ENCODE data around the gene KCNH6. TPM values are rescaled to one million over a fixed set of nuclear protein-coding genes. Genes with fewer than 3 reads are reported as not detected.

KCNH6 gene
- total RNA-seq, 1 donor from 2014 or later = not detected

DNA sequence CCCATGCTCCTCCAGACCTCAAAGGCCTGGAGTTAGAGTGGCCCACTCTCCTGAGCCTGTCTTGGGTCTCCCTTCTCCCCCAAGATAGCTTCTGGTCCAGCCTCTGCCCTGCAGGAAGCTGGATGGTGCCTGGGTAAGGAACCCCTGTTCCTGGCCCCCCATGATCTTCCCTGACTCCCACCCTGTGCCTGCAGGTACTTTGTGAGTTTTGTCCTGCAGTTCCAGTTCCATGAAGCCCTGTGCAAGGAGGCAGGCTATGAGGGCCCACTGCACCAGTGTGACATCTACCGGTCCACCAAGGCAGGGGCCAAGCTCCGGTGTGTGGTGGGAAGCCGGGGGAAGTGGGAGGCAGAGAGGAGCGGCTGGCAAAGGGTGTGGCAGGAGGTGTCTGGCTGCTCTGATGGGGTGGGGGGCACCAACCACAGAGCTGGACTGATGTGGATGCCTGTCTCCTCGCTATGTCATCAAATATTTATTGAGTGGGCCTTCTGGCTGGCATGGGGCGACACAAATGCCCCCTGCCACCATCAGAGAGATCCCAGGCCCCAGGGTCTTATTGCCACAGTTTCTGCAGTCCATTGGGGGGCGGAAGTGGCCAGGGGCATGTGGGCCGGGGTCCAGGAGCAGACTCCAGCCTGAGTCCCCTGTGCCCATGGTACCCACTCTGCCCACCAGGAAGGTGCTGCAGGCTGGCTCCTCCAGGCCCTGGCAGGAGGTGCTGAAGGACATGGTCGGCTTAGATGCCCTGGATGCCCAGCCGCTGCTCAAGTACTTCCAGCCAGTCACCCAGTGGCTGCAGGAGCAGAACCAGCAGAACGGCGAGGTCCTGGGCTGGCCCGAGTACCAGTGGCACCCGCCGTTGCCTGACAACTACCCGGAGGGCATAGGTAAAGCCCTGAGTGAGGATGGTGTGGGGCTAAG, 39.2 kb upstream of the KCNH6 start:
- intact Hi-C loops (cut with DNase I) = no loop called here

DNA sequence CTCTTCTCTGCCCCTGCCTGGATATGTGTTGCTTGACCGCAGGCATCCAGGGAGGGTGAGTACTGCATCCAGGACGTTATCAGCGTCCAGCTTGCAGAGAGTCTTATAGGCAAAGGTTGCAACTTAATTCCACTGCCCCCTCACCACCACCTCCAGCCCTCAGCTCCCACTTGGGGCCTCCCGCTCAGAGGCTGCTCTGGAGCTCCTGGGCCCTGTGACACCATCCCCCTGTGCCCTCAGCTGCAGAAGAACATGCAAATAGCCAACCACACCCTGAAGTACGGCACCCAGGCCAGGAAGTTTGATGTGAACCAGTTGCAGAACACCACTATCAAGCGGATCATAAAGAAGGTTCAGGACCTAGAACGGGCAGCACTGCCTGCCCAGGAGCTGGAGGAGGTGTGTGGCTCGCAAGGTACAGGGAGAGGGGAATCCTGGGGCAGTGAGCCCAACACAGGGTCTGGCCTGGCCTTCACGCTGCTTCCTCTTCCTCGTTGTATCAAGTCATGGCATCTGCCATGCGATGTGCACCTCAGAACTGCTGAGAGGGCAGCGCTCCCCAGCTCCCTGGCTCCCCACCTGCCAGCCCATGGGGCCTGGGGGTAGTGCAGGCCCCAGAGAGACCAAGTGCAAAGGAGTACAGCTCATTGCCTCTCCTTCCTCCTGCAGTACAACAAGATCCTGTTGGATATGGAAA, 36.7 kb upstream of the KCNH6 start:
- Histone ChIP-seq H3K27me3 (no peaks in the 10 kb centered on the region), H3K4me1 (no peaks in the 10 kb centered on the region), H3K4me3 (no peak overlapping the region), H3K9me3 (no peaks in the 10 kb centered on the region), H3K27ac (no peak overlapping the region), H3K36me3 (no peaks in the 10 kb centered on the region)
- intact Hi-C loops (cut with DNase I) = no loop called here
- TF ChIP-seq CTCF (IDR thresholded peaks at IDR 0.05) (no peak), POLR2A (IDR thresholded peaks at IDR 0.05) (no peak), POLR2AphosphoS5 (IDR thresholded peaks at IDR 0.05; ENCODE audit: insufficient read depth in 1 of 2, low read depth in 1 of 2) (no peak)
- no peak for DNase-seq (ENCODE audit: extremely low spot score in 2 of 2)

More for the DNA sequence above, 39.2 kb upstream of the KCNH6 start:
- H3K36me3 ChIP-seq = no peaks in the 10 kb centered on the region
- DNase-seq (ENCODE audit: extremely low spot score in 2 of 2) = no peak
- peaks cover 6% of the 10 kb centered on the region for H3K4me1 ChIP-seq
- H3K4me3 ChIP-seq = no peak overlapping the region
- no peak for TF ChIP-seq POLR2AphosphoS5 (IDR thresholded peaks at IDR 0.05; ENCODE audit: insufficient read depth in 1 of 2, low read depth in 1 of 2)
- no peaks in the 10 kb centered on the region for H3K9me3 ChIP-seq
- H3K27ac ChIP-seq = no peak overlapping the region
- H3K27me3 ChIP-seq = no peaks in the 10 kb centered on the region

DNA sequence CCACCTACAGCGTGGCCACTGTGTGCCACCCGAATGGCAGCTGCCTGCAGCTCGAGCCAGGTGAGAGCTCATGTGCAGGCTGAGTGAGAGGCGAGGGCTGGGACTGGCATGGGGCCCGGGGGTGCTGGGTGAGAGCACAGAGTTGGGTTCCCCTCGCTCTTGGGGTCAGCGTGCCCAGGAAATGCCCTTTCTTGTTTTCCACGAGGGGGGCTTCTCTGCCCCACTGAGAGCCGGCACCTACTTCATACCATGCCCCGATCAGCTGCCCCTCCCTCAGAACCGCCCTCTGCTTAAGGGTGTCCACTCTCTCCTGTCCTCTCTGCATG, 36.2 kb upstream of the KCNH6 start:
- Histone ChIP-seq H3K9me3 (no peaks in the 10 kb centered on the region), H3K27me3 (no peaks in the 10 kb centered on the region), H3K27ac (no peak overlapping the region), H3K36me3 (no peaks in the 10 kb centered on the region), H3K4me3 (no peak overlapping the region), H3K4me1 (no peaks in the 10 kb centered on the region)
- intact Hi-C loops (cut with DNase I) = no loop called here
- no peak for TF ChIP-seq POLR2AphosphoS5 (IDR thresholded peaks at IDR 0.05; ENCODE audit: insufficient read depth in 1 of 2, low read depth in 1 of 2)
- DNase-seq (ENCODE audit: extremely low spot score in 2 of 2) = no peak

DNA sequence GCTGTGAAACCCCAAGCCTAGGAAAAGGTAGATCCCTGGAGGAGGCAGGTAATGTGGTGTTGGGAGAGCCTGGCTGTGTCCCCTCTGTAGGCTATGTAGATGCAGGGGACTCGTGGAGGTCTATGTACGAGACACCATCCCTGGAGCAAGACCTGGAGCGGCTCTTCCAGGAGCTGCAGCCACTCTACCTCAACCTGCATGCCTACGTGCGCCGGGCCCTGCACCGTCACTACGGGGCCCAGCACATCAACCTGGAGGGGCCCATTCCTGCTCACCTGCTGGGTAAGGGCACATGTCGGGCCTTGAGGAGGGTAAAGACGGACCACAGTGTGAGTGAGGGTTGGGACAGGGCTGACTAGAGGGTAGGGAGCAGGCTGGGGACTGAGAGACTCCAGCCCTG, 34.3 kb upstream of the KCNH6 start:
- no peaks in the 10 kb centered on the region for H3K27me3 ChIP-seq

DNA sequence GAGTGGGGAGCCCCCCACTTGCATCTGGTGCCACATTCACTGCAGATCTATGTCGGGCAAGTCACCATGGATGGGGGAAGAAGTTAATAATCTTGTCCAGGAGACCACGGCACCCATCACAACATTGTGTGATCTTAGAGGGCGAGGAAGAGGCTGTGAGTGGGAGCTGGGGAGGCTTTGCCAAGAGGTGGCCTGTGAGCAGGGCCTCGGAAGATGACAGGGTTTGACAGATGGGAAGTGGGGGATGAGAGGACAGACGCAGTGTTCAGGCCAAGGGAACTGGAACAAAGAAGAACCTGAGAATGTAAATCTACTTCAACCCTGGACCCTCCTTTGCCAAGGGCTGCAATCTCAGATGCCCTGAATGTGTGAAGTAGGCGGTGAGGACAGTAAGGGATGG, 33.9 kb upstream of the KCNH6 start:
- no peak overlapping the region for H3K4me3 ChIP-seq
- no peaks in the 10 kb centered on the region for H3K36me3 ChIP-seq
- TF ChIP-seq POLR2AphosphoS5 (IDR thresholded peaks at IDR 0.05; ENCODE audit: insufficient read depth in 1 of 2, low read depth in 1 of 2) (no peak), POLR2A (IDR thresholded peaks at IDR 0.05) (no peak), CTCF (IDR thresholded peaks at IDR 0.05) (no peak)
- H3K9me3 ChIP-seq = no peaks in the 10 kb centered on the region
- H3K27me3 ChIP-seq = no peaks in the 10 kb centered on the region
- DNase-seq (ENCODE audit: extremely low spot score in 2 of 2) = no peak
- H3K27ac ChIP-seq = no peak overlapping the region
- intact Hi-C loops (cut with DNase I) = no loop called here
- H3K4me1 ChIP-seq = no peaks in the 10 kb centered on the region

More for the DNA sequence above, 34.3 kb upstream of the KCNH6 start:
- Histone ChIP-seq H3K36me3 (no peaks in the 10 kb centered on the region), H3K27ac (no peak overlapping the region), H3K9me3 (no peaks in the 10 kb centered on the region), H3K4me3 (no peak overlapping the region), H3K4me1 (no peaks in the 10 kb centered on the region)
- no peak for DNase-seq (ENCODE audit: extremely low spot score in 2 of 2)
- intact Hi-C loops (cut with DNase I) = no loop called here
- TF ChIP-seq POLR2A (IDR thresholded peaks at IDR 0.05) = no peak
- no peak for TF ChIP-seq POLR2AphosphoS5 (IDR thresholded peaks at IDR 0.05; ENCODE audit: insufficient read depth in 1 of 2, low read depth in 1 of 2)
- no peak for TF ChIP-seq CTCF (IDR thresholded peaks at IDR 0.05)

- DNase-seq (ENCODE audit: extremely low spot score in 2 of 2) = no peak
- Histone ChIP-seq H3K27me3 (no peaks in the 10 kb centered on the region), H3K36me3 (no peaks in the 10 kb centered on the region), H3K9me3 (no peaks in the 10 kb centered on the region), H3K4me3 (no peak overlapping the region), H3K4me1 (no peaks in the 10 kb centered on the region), H3K27ac (no peak overlapping the region)
- intact Hi-C loops (cut with DNase I) = no loop called here
- no peak for TF ChIP-seq POLR2AphosphoS5 (IDR thresholded peaks at IDR 0.05; ENCODE audit: insufficient read depth in 1 of 2, low read depth in 1 of 2)
Measured at GRCh38 chr17:63490329-63490728, 32.8 kb upstream of the KCNH6 start.
